HEK293 (cell line): ENCODE results near the gene ZNF143.

Experiments used
- CTCF ChIP-seq: fragments of 450-650 bp; formaldehyde crosslinking; IDR thresholded peaks from 2 replicates; pipeline ENCODE4 v1.5.1; 2016; ENCODE audit warnings: missing biosample characterization, missing genetic modification characterization
- EGR2 ChIP-seq: fragments of 450-650 bp; formaldehyde crosslinking; IDR thresholded peaks from 2 replicates; pipeline ENCODE4 v1.5.1; 2016; ENCODE audit warnings: low read depth, missing biosample characterization, missing genetic modification characterization

- TF ChIP-seq CTCF (tag by site-specific recombination) (no peak), EGR2 (tag by site-specific recombination) (no peak)
Observed at GRCh38 chr11:9493492-9493891, 32.7 kb downstream of the ZNF143 start.
